ENCODE data around the gene GNA14.
A peak's percentile ranks its signal among the peaks of the same experiment; 100 is the strongest.
"Not testable (repeated sequence)": the region's sequence is repeated elsewhere in the genome, so short reads cannot be mapped to it uniquely, and the experiment has no call there.

The GNA14 gene

DNA sequence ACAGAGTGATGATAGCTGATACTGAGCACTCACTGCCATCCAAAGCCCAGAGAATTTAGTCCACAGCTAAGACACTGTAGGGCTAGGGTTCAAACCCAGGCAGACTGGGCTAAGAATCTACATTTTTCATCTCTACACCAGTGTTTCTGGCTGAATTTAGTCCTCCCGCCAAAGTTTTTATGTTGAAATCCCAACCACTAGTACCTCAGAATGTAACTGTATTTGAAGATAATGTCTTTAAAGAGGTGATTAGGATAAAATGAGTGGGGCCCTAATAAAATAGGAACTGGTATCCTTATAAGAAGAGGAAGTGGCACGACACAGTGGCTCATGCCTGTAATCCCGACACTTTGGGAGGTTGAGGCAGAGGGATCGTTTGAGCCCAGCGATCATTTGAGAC lies 4.3 kb downstream of the GNA14 start:
- DNase-seq (ENCODE audit: low read depth): no peak

DNA sequence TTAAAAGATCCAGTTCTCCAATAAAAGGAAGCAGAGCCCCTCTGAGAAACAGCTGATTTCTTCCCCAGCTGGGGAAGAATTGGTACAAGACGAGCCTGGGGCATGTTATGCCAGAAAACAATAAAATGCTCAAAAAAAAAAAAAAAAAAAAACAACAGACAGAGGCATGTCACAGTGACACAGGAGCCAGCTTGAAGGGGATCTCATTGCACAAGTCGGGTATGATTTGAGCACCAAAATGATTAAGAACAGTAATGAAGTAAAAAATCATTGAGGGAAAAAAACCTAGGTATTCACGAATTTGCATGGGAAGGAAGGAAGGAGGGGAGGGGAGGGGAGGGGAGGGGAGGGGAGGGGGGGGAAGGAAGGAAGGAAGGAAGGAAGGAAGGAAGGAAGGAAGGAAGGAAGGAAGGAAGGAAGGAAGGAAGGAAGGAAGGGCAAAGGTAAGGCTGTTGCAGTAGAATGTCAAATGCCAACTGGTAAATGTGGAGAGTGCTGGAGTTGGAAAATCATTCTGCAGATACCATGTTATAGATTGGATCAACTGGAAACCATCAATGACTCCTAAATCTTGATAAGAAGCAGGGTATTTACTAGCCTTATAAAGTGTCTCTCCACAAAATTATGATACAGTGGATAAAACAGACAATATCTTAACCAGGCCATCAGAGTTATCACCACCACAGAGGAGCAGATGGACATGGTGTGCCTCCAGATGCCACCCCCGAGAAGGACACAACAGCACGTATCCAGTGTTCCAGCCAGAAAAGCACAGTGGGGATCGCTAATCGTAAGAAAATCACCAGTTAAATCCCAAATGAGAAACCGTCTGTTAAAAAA lies 7.2 kb downstream of the GNA14 start:
- no peak for DNase-seq (ENCODE audit: low read depth)

DNA sequence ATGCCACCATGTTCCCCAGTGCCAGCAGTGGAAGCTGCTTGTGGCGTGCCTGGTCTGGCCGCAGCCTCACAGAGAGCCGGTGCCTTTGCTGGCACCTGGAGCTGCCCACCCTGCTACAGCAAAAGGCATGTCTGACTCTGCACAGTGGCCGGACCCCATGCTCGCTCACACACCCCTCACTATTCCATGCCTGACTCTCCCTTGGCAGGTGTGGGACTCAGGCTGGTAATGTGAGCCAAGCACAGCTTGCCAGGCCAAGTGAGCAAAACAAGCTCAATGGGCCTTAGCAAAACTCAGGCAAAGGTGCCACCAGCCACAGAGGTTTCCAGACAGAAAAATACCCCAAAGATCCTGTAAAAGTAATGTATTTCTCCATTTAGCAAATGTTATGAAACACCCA lies 15.5 kb downstream of the GNA14 start:
- no peak for DNase-seq (ENCODE audit: low read depth)

DNA sequence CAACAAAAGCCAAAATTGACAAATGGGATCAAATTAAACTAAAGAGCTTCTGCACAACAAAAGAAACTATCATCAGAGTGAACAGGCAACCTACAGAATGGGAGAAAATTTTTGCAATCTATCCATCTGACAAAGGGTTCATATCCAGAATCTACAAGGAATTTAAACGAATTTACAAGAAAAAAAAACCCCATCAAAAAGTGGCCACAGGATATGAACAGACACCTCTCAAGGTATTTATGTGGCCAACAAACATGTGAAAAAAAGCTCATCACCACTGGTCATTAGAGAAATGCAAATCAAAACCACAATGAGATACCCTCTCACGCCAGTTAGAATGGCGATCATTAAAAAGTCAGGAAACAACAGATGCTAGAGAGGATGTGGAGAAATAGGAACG lies 19.3 kb downstream of the GNA14 start:
- not testable (repeated sequence) for DNase-seq (ENCODE audit: low read depth)

DNA sequence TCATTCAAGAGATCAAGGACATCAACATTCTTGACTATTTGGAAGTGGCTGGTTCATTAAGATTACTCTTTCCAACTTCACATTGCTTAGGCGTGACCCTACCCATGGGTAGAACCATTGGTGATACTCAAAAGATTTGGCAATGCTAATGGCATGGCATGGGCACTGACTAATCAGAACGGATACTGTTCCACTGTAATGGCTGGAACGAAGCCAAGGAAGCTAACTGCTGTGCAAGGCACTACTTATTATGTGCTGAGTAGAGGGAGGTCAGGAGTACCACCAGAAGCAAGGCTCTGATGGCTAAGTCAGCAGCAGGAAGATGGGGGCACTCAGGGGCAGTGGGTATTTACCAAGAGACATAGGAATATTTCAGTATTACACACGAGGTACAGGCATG lies 31.9 kb downstream of the GNA14 start:
- DNase-seq (ENCODE audit: low read depth): peak; percentile 1

DNA sequence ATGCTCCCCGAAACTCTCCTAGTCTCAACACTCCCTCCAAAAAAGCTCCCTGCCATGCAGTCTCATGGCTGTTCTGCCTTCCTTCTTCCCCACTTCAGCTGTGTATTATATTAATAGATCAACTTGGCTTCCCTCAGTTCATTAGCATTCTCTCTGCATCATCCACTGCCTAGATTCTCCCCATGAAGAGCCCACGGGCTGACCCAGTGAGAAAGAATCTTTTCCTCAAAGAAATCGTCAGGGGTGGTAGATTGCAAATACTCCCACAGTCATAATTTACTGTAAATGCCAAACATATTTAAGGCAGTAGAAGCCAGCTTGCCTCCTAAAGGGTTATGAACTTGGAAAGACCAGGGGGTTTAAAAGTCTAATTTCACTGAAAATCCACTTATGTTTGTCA lies 33.5 kb downstream of the GNA14 start:
- DNase-seq (ENCODE audit: low read depth): peak; percentile 37

DNA sequence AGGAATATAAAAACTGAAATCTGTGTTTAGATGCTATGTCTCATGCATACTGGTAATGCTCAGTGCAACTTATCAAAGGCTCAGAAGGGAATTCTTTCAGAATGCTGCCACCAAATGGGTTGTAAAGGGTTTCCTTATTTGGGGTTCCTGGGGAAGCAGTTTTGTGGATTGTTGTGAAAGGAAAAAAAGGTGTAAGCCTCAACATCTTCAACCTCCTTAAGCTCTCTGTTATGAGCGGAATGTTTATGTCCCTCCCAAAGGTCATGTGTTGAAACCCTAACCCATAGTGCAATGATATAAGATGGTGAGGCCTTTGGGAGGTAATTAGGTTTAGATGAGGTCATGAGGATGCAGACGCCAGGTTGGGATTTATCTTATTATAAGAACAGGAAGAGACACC lies 41.6 kb downstream of the GNA14 start:
- no peak for DNase-seq (ENCODE audit: low read depth)

DNA sequence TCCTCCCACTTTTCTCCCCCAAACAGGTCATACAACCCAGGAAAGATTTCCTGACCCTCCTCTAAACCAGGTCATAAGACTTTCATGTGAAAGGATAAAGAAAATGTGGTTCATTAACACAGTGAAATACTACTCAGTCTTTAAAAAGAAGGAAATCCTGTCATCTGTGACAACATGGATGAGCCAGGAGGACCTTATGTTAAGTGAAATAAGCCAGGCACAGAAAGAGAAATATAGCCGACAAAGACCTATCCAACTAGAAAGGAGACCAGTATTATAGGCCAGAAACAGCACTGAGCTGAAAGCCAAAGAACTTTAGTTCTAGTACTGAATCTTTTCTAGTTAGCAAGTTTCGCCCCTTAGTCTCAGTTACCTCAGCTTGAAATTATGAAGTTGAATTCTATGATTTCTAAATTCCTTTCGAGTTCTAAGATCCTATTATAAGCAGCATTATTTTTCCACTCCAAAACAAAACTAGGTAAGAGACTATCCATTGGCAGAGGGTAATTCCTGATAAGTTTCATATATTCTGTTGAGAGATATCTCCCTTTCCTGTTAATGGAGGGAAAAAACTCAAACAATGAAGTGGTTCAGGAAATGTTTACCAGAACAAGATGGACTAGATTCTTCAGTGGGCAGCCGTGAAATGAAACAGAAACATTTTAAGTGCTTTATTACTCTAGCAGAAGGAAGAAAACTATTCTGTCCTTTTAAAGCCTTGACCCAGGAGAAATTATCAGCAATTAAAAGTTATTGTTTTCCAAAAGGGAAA lies 42.5 kb downstream of the GNA14 start:
- no peak for DNase-seq (ENCODE audit: low read depth)

DNA sequence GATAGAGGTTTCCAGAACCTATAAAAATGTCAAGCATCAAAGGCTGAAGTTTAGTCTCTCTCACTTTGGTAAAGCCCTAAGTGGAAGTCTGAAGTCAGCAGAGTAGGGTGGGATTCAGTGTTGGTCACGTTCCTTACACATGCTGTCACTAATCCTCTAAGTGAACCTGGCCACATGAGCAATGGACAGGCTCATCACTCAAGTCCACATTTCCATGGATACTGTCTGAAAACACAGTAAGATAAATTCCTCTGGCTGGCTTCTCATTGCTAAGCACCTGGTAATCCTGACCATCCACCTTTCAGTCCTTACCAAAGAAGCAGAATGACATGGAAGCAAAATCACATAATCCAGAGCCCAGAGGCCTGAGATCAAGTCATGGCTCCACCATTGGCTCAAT lies 43.8 kb downstream of the GNA14 start:
- DNase-seq (ENCODE audit: low read depth): no peak

DNA sequence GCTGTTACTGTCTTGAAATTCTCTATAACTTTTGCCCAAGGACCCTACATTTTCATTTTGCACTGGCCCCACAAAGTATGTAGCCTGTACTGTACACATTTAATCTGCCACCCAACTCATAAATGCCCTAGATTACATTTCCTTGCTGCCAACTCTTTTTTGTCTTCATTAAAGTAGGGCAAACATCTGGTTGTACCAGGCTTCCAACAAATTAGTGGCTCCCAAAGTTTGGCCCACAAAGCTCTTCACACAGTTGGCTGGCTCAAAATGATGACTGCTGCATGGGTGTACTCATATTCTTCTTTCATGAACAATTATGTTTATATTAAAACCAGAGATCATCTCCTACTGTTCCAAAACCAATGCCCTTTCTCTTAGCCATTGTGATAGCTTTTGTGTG lies 45.3 kb downstream of the GNA14 start:
- no peak for DNase-seq (ENCODE audit: low read depth)

DNA sequence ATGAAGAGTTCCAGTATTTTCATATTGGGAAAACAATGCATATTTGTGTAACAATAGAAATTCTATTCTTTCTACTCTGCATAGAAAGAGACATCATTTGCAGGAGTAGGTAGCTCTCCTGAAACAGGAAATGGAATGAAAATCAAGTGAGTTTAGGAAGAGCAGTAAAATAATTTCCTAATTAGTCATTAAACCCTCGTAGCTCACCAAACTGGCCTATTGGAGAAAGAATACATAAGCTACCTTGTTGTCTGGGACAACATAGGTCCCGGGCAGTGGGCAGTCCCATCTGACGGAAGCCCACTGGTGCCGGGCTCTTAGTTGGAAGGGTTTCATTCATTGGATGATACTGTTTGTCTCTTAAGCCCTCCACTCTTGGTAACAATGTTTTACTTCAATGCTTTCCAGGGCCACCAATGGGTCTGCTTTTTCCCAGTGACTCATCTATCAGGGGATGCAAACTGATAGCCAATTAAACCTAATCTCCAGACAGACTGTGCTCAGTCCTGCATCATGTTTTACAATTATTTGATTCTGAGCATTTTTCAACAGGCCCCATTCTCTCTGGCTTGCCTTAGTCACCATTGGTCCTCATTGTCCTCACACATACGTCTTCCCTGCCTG lies 46.5 kb downstream of the GNA14 start:
- no peak for DNase-seq (ENCODE audit: low read depth)

DNA sequence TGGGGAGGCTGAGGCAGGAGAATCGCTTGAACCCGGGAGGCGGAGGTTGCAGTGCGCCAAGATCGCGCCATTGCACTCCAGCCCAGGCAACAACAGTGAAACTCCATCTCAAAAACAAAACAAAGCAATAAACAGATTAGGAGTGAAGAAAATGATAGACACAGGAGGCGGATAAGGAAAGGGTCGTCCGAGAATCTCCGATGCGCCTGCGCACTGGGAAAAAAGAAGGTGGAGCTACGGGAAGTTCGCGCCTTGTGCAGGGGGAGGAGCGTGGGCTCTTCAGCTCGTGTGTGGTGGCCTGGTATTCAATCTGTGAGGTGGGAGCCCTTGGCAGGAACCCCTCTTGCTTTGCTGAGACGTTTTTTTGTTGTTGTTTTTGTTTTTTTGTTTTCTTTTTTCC lies 47.3 kb downstream of the GNA14 start:
- no peak for DNase-seq (ENCODE audit: low read depth)

DNA sequence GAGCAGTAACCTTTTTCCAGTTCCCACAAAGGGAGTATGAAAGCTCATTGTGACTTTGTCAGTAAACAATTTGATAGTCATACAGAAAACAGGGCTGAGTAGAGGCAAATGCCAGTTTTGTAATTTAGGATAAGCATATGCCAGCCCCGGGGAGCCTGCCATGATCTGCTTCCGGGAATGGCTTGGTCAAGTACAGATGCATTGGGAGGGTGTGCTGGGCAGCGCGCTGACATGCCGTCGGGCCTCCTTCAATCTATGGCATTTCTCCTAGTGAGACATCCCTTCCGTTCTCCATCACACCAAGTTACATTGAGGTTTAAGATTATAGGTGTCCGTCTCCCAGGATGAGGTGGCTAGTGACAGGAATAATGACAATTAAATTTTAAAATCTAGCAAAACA lies 48.6 kb downstream of the GNA14 start:
- no peak for DNase-seq (ENCODE audit: low read depth)

DNA sequence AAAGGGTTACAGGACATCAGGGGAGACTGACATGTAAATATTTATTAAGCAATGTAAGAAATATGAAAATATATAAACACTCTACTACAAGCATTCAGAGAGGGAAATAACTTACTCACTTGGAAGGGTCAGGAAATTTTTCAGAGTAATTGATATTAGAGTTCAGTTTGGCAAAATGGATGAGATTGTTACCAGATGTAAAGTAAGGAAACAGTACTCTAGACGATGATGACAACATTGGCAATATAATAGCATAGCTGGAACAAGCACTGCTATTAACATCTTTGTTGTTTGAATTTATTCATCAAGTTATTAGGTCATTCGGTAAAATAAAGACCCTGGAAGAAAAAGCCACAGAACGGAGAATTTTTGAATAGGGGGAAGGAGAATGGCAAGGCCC lies 49.1 kb downstream of the GNA14 start:
- no peak for DNase-seq (ENCODE audit: low read depth)

DNA sequence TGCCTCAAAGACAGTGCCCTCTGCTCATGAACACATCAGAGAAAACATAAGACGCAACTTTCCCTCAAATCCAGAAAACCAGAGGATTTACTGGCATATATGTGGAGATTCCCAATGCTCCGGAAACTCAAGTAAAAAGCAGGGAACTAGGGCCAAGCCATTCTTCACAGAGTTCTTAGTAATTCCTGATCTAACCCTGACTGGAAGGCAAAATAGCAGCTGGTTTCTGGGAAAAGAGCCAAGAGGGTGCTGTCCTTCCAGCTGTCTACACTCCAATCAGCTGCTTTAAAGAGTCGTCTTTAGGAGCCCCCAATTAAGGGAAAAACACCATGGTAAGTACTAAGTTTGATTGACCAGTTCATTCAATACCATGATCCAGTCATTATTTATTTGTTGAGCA lies 49.6 kb downstream of the GNA14 start:
- DNase-seq (ENCODE audit: low read depth): peak; percentile 38

DNA sequence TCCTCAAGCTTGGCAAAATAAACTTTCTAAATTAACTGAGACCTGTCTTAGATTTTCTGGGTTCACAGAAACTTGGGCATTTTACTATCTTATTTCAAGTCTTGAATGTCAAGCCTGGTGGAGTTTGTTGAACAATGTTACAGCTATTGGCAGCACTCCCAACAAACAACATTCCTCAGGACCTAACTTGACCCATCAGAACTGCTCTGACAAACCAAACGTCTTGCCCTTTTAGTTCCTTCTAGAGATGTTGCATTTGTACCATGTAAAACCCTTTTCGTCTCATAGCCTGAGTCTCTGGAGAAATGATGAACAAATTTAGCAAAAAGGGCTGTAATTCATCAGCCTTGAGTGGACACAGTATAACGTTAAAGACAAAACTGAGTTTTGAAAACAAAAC lies 51.1 kb downstream of the GNA14 start:
- peak; percentile 16 for DNase-seq (ENCODE audit: low read depth)

DNA sequence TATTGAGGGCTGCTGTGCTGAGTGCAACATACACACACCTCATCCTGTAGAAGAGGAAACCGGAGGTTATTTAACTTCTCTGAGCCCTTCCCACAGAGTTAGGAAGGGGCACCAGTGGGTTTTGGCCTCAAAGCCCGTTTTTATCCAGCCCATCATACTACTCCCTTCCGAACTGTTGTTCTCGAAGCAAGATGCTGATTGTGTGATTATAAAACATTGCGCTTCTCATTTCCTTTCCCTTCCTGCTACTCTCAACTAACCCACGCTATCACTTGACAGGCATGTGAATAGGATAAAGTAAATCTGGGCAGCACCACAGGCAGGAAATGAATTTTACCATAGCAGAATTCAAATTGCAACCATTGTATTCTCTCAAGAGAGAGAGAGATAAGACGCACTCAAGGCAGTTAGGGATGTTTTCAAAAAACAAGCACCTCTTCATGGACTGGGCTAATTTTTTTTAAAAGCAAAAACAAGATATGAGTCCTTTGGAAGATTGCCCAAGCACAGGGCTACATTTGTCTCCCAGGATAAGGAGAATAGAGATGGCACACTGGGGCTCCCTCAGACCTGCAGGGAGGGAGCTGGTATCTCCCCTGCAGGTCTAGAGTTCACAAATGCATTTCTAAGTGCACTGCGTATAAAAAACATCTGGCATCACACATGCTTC lies 52.6 kb downstream of the GNA14 start:
- DNase-seq (ENCODE audit: low read depth): no peak

DNA sequence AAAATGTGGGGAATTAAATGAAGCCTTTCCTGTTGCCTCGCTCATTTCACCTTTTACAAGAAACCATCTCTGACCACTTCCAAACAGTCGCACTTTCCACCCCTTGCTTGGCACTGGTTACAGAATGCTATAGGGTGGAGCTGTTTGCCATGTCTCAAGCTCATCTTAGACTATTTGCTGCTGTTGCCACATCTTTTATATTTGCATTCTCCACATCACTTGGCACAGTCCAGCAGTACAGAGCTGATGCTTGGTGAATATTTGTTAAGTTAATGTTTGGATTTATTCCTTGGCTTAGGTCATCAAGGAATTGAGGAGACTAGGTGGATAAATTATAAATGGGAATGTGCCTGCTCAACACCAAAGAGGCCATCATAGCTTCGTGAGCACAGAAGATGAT lies 53.2 kb downstream of the GNA14 start:
- no peak for DNase-seq (ENCODE audit: low read depth)

DNA sequence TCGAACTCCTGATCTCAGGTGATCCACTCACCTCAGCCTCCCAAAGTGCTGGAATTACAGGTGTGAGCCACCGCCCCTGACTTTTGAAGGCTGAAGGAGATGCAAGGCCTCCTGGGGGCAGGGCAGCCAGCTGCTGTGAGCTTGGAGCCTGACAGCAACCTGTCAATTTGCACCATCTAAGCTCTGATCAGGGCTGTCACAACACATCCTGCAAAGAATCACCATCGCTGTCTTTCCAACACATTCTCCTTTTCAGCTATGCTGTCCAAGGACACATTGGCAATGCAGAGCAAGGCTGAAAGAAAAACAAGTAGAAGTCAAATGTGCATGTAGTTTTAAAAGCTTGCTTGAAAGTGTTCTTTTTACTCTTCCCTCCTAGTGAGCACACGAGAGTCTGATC lies 54.6 kb downstream of the GNA14 start:
- no peak for DNase-seq (ENCODE audit: low read depth)

DNA sequence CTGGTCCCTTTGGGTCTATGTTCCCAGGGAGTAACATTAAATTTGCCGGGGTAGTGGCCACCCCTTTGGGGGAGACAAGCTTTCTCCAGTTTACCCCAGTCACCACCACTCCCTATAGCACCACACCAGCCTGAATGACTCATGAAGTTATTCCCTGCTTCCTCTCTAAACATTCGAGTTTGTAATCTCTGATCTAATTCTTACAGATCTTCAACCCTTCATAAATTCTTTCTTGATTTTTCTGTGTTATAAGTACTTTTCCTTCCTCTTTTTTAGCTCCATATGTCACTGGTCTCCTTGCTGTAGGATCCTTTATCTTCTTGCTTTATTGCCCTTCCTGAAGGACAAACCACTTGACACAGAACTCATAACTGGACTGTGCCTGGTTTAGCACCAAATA lies 55.6 kb downstream of the GNA14 start:
- DNase-seq (ENCODE audit: low read depth): no peak

DNA sequence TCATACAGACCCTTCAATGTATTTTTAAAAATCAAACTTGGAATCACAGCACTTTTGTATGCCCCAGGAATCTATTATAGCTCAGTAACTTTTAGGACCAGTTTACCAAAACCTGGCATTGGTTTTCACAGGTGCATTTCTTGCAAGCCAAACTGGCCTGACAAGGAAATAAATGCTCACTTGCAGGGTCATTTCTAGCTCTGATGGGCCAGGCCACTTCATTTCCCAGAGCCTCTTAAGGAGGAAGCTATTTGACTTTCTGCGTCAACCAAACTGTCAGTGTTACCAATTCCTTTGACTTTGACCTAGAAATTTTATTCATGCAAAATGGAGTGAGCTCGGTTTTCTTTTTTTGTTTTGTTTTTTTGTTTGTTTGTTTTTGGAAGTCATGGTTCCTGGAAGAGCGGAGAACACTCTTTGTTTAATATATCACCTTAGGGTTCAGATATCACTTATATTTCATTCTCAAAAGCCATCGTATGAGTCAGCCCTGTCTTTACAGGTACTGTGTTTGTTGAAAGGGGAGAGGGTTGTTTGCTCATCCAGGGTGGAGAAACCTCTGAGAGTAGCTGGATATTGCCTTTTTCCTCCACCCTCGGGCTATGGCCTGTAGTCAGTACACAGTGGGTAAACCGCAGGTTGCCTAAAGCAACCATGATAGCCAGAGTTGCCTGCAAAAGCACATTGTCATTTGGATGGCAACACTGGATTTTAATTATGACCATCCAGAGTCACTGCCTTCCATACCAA lies 58.9 kb downstream of the GNA14 start:
- no peak for DNase-seq (ENCODE audit: low read depth)
